Measurements from ENCODE around the gene TIFAB.

The TIFAB gene

DNA sequence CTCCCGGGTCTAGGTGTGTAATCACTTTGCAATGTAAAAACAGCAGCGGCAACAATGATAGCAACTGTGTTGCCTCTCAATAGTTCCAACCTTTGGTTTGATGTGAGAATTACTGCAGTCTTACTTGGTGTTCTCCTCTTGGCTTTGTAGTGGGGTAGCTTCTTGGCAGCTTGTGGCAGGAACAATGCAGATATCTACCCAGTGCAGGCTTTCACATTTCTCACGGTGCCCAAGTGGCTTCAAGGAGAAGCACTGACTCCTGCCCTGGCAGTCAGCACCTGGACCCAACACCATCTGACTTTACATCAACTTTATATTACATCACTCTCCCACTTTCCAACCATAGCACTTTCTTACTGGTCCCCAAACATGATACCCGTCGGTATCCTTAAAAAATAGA, 28.4 kb upstream of the TIFAB start:
- H3K4me3 ChIP-seq (ENCODE audit: insufficient read length, low read depth) = no peak overlapping the region
- DNase-seq (ENCODE audit: low read depth, low spot score) = no peak
- H3K9ac ChIP-seq (ENCODE audit: insufficient read length, low read depth) = no peak overlapping the region
- H3K9me3 ChIP-seq (ENCODE audit: insufficient read depth, low read length) = no peaks in the 10 kb centered on the region
- no peak for TF ChIP-seq YY1 (IDR thresholded peaks at IDR 0.05; ENCODE audit: insufficient read depth, insufficient read length)
- TF ChIP-seq SUZ12 (IDR thresholded peaks at IDR 0.05; ENCODE audit: extremely low read depth, insufficient read depth, insufficient read length) = no peak
- TF ChIP-seq ZNF274 (IDR thresholded peaks at IDR 0.05; ENCODE audit: low read depth, low read length) = no peak
- H3K36me3 ChIP-seq (ENCODE audit: insufficient read depth, insufficient read length, low read length) = no peaks in the 10 kb centered on the region
- peaks cover 6% of the 10 kb centered on the region for H3K4me1 ChIP-seq (ENCODE audit: insufficient read depth, insufficient read length)
- peaks cover 79% of the 10 kb centered on the region for H3K27me3 ChIP-seq (ENCODE audit: insufficient read depth, insufficient read length)

DNA sequence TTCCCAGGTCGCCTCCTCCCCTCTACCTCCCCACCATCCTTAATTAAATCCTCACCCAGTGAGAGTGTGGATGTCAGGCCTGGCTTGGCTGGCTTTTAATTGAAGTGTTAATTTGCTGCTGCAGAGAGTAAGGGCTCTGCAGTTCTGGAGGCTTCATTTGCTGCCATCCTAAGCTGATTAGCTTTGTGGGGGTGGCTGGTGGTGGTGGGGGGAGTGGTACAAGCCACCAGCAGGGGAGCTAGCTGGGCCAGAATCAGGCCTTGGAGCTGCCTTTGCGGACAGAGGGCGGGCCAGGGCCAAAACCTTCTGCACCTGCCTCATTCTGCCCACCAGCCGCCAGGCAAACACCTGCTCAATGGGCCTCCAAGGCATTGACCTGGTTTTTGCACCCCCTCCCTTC, 26.8 kb upstream of the TIFAB start:
- peaks cover 73% of the 10 kb centered on the region for H3K27me3 ChIP-seq (ENCODE audit: insufficient read depth, insufficient read length)
- TF ChIP-seq SUZ12 (IDR thresholded peaks at IDR 0.05; ENCODE audit: extremely low read depth, insufficient read depth, insufficient read length) (no peak), ZNF274 (IDR thresholded peaks at IDR 0.05; ENCODE audit: low read depth, low read length) (no peak), YY1 (IDR thresholded peaks at IDR 0.05; ENCODE audit: insufficient read depth, insufficient read length) (no peak)
- H3K4me1 ChIP-seq (ENCODE audit: insufficient read depth, insufficient read length) = peaks cover 6% of the 10 kb centered on the region
- H3K9me3 ChIP-seq (ENCODE audit: insufficient read depth, low read length) = no peaks in the 10 kb centered on the region
- no peak overlapping the region for H3K9ac ChIP-seq (ENCODE audit: insufficient read length, low read depth)
- no peak for DNase-seq (ENCODE audit: low read depth, low spot score)
- H3K4me3 ChIP-seq (ENCODE audit: insufficient read length, low read depth) = no peak overlapping the region
- H3K36me3 ChIP-seq (ENCODE audit: insufficient read depth, insufficient read length, low read length) = no peaks in the 10 kb centered on the region

- peaks cover 69% of the 10 kb centered on the region for H3K27me3 ChIP-seq (ENCODE audit: insufficient read depth, insufficient read length)
Observed at GRCh38 chr5:135477613-135478066, 25.5 kb upstream of the TIFAB start.

GRCh38 chr5:135476615-135477581, 24.7 kb upstream of the TIFAB start:
- H3K4me3 ChIP-seq (ENCODE audit: insufficient read length, low read depth) = no peak overlapping the region
- peaks cover 68% of the 10 kb centered on the region for H3K27me3 ChIP-seq (ENCODE audit: insufficient read depth, insufficient read length)

More at GRCh38 chr5:135477613-135478066, 25.5 kb upstream of the TIFAB start:
- no peak overlapping the region for H3K4me3 ChIP-seq (ENCODE audit: insufficient read length, low read depth)
- TF ChIP-seq ZNF274 (IDR thresholded peaks at IDR 0.05; ENCODE audit: low read depth, low read length) (no peak), YY1 (IDR thresholded peaks at IDR 0.05; ENCODE audit: insufficient read depth, insufficient read length) (no peak), SUZ12 (IDR thresholded peaks at IDR 0.05; ENCODE audit: extremely low read depth, insufficient read depth, insufficient read length) (no peak)
- H3K36me3 ChIP-seq (ENCODE audit: insufficient read depth, insufficient read length, low read length) = no peaks in the 10 kb centered on the region
- no peak for DNase-seq (ENCODE audit: low read depth, low spot score)
- H3K9me3 ChIP-seq (ENCODE audit: insufficient read depth, low read length) = no peaks in the 10 kb centered on the region
- peaks cover 3% of the 10 kb centered on the region for H3K4me1 ChIP-seq (ENCODE audit: insufficient read depth, insufficient read length)
- H3K9ac ChIP-seq (ENCODE audit: insufficient read length, low read depth) = no peak overlapping the region

GRCh38 chr5:135473956-135474670, 22.0 kb upstream of the TIFAB start:
- H3K9ac ChIP-seq (ENCODE audit: insufficient read length, low read depth) = no peak overlapping the region
- H3K36me3 ChIP-seq (ENCODE audit: insufficient read depth, insufficient read length, low read length) = no peaks in the 10 kb centered on the region
- H3K4me1 ChIP-seq (ENCODE audit: insufficient read depth, insufficient read length) = no peaks in the 10 kb centered on the region
- H3K9me3 ChIP-seq (ENCODE audit: insufficient read depth, low read length) = no peaks in the 10 kb centered on the region
- H3K4me3 ChIP-seq (ENCODE audit: insufficient read length, low read depth) = no peak overlapping the region
- H3K27me3 ChIP-seq (ENCODE audit: insufficient read depth, insufficient read length) = peaks cover 62% of the 10 kb centered on the region
- no peak for DNase-seq (ENCODE audit: low read depth, low spot score)
- no peak for TF ChIP-seq YY1 (IDR thresholded peaks at IDR 0.05; ENCODE audit: insufficient read depth, insufficient read length)
- TF ChIP-seq SUZ12 (IDR thresholded peaks at IDR 0.05; ENCODE audit: extremely low read depth, insufficient read depth, insufficient read length) = no peak
- no peak for TF ChIP-seq ZNF274 (IDR thresholded peaks at IDR 0.05; ENCODE audit: low read depth, low read length)

More at GRCh38 chr5:135476615-135477581, 24.7 kb upstream of the TIFAB start:
- TF ChIP-seq YY1 (IDR thresholded peaks at IDR 0.05; ENCODE audit: insufficient read depth, insufficient read length) (no peak), SUZ12 (IDR thresholded peaks at IDR 0.05; ENCODE audit: extremely low read depth, insufficient read depth, insufficient read length) (no peak), ZNF274 (IDR thresholded peaks at IDR 0.05; ENCODE audit: low read depth, low read length) (no peak)
- no peaks in the 10 kb centered on the region for H3K9me3 ChIP-seq (ENCODE audit: insufficient read depth, low read length)
- no peaks in the 10 kb centered on the region for H3K36me3 ChIP-seq (ENCODE audit: insufficient read depth, insufficient read length, low read length)
- DNase-seq (ENCODE audit: low read depth, low spot score) = no peak
- H3K4me1 ChIP-seq (ENCODE audit: insufficient read depth, insufficient read length) = peaks cover under 1% of the 10 kb centered on the region
- H3K9ac ChIP-seq (ENCODE audit: insufficient read length, low read depth) = no peak overlapping the region

DNA sequence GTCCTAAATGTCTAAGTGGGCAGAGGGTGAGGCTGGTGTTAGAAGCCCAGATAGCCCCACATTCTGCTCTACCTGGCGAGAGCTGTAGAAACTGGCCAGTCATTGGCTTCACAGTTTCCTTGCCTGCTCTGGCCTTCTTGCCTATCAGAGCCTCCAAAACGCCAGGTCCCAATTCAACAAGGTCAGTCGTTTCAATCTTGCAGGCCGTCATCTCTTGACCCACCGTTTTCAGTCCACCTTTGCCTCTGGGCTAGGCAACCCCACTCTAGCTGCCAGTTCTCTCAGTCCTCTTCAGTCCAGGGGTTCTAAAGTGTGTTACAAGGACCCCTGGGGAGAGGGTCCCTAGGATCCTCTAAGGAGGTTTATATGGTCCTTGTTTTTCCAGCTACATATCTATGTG, 20.0 kb upstream of the TIFAB start:
- peaks cover under 1% of the 10 kb centered on the region for H3K4me1 ChIP-seq (ENCODE audit: insufficient read depth, insufficient read length)
- H3K36me3 ChIP-seq (ENCODE audit: insufficient read depth, insufficient read length, low read length) = no peaks in the 10 kb centered on the region
- H3K4me3 ChIP-seq (ENCODE audit: insufficient read length, low read depth) = no peak overlapping the region
- TF ChIP-seq YY1 (IDR thresholded peaks at IDR 0.05; ENCODE audit: insufficient read depth, insufficient read length) = no peak
- TF ChIP-seq ZNF274 (IDR thresholded peaks at IDR 0.05; ENCODE audit: low read depth, low read length) = no peak
- TF ChIP-seq SUZ12 (IDR thresholded peaks at IDR 0.05; ENCODE audit: extremely low read depth, insufficient read depth, insufficient read length) = no peak
- peaks cover 72% of the 10 kb centered on the region for H3K27me3 ChIP-seq (ENCODE audit: insufficient read depth, insufficient read length)
- H3K9me3 ChIP-seq (ENCODE audit: insufficient read depth, low read length) = no peaks in the 10 kb centered on the region
- H3K9ac ChIP-seq (ENCODE audit: insufficient read length, low read depth) = no peak overlapping the region
- DNase-seq (ENCODE audit: low read depth, low spot score) = no peak

- Histone ChIP-seq H3K4me1 (ENCODE audit: insufficient read depth, insufficient read length) (peaks cover 4% of the 10 kb centered on the region), H3K4me3 (ENCODE audit: insufficient read length, low read depth) (no peak overlapping the region), H3K9me3 (ENCODE audit: insufficient read depth, low read length) (no peaks in the 10 kb centered on the region), H3K9ac (ENCODE audit: insufficient read length, low read depth) (no peak overlapping the region), H3K36me3 (ENCODE audit: insufficient read depth, insufficient read length, low read length) (no peaks in the 10 kb centered on the region), H3K27me3 (ENCODE audit: insufficient read depth, insufficient read length) (peaks cover 72% of the 10 kb centered on the region)
- DNase-seq (ENCODE audit: low read depth, low spot score) = no peak
- TF ChIP-seq ZNF274 (IDR thresholded peaks at IDR 0.05; ENCODE audit: low read depth, low read length) (no peak), YY1 (IDR thresholded peaks at IDR 0.05; ENCODE audit: insufficient read depth, insufficient read length) (no peak), SUZ12 (IDR thresholded peaks at IDR 0.05; ENCODE audit: extremely low read depth, insufficient read depth, insufficient read length) (no peak)
Observed at GRCh38 chr5:135471726-135472125, 19.6 kb upstream of the TIFAB start.
